Activated effector memory CD4-positive, alpha-beta T cell treated with anti-CD3 and anti-CD28 coated beads, Interleukin-2, amount 50 U/mL, for 16 hours (primary cell): Measurements from ENCODE around the gene MAPK8IP3.
"Not testable (repeated sequence)": the region's sequence is repeated elsewhere in the genome, so short reads cannot be mapped to it uniquely, and the experiment has no call there.

Experiments used
- DNase-seq: peaks from one replicate; pipeline ENCODE4 v3.0.0-alpha.2; 2020

MAPK8IP3 gene

GRCh38 chr16:1710811-1711507, 5.0 kb downstream of the MAPK8IP3 start:
- DNase-seq, result no peak

GRCh38 chr16:1712791-1713261, 6.8 kb downstream of the MAPK8IP3 start:
- no peak for DNase-seq

DNA sequence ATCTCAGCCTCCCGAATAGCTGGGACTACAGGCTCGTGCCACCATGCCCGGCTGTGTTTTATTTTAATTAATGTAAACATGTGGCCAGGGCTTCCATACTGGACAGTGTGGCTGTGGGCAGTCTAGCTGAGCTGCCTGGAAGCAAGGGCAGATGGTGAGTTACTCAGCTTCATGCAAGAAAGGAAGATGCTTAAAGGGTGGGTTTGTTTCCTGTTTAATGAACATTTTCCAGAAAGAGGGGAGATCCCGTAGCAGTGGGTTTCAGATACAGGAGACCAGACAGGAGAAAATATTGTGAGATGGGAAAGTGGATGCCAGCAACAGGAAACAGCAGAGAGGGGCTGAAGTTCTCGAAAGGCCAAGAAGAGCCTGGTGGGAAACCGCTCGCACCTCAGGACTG, 7.3 kb downstream of the MAPK8IP3 start:
- no peak for DNase-seq

DNA sequence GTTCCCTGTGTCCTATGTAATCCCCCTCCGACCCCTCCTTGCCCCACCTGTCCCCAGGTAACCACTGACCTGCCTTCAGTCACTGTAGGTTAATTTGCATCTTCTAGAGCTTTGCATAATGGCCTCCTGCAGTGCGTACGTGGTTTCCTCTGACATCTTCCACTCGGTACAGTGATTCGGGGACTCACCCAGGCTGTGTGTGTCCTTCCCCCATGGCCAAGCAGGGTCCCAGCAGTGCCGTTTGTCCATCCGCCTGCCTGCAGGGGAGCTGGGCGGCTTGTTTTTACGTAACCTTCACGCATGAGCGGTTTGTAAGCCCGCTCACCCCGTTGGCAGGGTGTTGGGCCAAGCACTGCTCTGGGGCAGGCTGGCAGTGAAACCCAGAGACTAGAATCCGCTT, 7.9 kb downstream of the MAPK8IP3 start:
- no peak for DNase-seq

- DNase-seq, result no peak
These were observed 9.2 kb downstream of the MAPK8IP3 start for GRCh38 chr16:1715220-1715619.

DNA sequence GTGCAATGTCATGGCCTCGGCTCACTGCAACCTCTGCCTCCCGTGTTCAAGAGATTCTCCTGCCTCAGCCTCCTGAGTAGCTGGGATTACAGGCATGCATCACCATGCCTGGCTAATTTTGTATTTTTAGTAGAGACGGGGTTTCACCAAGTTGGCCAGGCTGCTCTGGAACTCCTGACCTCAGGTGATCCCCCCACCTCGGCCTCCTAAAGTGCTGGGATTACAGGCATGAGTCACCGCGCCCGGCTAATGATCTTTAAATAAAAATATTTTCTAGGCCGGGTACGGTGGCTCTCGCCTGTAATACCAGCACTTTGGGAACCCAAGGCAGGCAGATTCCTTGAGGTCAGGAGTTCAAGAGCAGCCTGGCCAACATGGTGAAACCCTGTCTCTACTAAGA, 12.2 kb downstream of the MAPK8IP3 start:
- DNase-seq, result not testable (repeated sequence)

- DNase-seq, result not testable (repeated sequence)
These were observed 13.7 kb downstream of the MAPK8IP3 start for GRCh38 chr16:1719559-1720229.

GRCh38 chr16:1721372-1721771, 15.4 kb downstream of the MAPK8IP3 start:
- DNase-seq, result no peak

DNA sequence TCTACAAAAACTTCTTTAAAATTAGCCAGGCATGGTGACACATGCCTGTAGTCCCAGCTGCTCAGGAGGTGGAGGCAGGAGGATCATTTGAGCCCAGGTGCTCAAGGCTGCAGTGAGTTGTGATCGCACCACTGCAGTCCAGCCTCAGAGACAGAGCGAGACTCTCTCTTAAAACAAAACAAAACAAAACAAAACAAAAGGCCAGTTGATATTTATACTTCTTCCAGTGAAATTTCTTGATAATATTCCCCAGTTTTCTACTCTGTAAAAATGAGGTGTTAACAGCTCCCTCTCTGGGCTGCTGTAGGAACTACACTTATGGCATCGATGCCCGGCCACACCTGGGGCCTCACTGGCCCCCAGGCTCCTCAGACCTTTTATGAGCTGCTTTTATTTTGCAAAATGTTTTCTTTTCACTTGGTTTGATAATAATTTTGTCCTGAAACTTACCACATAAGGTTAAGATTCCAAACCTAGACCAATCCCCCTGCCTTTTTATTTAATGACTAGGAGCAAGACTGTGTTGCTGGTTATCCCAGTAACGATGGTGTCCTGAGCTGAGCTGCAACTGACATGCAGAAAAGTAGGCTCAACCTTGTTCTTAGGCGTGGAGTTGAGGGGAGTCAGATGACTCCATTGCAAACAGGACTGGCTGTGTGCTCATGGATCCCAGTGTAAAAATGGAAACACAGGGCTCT, 17.6 kb downstream of the MAPK8IP3 start:
- DNase-seq, result peak; percentile 75

DNA sequence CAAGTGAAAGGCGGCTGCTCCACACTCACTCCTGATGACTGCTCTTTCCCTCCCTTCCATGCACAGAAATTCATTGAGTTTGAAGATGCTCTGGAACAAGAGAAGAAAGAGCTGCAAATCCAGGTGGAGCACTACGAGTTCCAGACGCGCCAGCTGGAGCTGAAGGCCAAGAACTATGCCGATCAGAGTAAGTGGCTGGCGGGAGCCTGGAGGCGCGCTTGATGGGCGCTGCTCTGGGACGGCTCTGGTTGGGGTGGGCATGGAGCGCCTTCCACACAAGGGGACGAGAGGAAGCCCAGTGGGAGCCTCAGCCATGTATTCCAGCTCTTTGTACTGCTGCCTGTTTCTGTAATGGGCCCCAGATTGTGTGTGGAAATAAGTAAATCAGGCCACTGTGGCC, 18.5 kb downstream of the MAPK8IP3 start:
- DNase-seq, result no peak

- DNase-seq, result no peak
These were observed 20.9 kb downstream of the MAPK8IP3 start for GRCh38 chr16:1726661-1727502.

GRCh38 chr16:1727651-1728624, 21.9 kb downstream of the MAPK8IP3 start:
- no peak for DNase-seq

GRCh38 chr16:1729026-1729425, 23.0 kb downstream of the MAPK8IP3 start:
- DNase-seq, result no peak

- no peak for DNase-seq
These were observed 23.4 kb downstream of the MAPK8IP3 start for GRCh38 chr16:1729445-1729844.

DNA sequence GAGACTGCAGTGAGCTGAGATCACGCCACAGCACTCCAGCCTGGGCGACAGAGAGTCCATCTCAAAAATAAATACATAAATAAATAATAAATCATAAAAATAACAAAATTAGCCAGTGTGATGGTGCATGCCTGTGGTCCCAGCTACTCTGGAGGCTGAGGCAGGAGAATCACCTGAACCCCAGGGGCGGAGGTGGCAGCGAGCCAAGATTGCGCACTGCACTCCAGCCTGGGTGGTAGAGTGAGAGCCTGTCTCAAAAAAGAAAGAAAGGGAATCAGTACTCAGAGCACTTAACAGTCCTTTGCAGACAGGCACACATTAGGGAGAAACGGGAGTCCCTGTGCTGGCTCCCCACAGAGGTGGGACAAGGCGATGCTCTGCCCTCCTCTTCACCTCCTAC, 25.1 kb downstream of the MAPK8IP3 start:
- DNase-seq, result no peak

DNA sequence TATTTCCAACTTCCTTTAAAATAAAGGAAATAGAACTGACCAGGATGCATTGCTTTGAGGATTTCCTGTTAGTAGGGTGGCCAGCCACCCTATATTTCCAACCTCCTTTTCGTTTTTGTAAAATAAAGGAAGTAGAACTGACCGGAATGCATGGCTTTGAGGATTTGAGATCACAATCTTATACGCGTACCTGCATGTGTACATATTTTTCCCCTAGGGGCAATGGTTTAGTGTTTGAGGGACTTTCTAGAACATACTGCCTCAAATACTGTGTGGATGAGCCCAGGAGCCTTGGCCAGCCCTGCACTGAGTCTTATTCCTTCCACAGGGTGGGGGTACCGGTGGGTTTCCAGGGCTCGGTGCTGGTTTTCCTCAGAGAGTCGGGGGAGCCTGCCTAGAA, 25.6 kb downstream of the MAPK8IP3 start:
- no peak for DNase-seq

- no peak for DNase-seq
These were observed 26.1 kb downstream of the MAPK8IP3 start for GRCh38 chr16:1732071-1732470.

DNA sequence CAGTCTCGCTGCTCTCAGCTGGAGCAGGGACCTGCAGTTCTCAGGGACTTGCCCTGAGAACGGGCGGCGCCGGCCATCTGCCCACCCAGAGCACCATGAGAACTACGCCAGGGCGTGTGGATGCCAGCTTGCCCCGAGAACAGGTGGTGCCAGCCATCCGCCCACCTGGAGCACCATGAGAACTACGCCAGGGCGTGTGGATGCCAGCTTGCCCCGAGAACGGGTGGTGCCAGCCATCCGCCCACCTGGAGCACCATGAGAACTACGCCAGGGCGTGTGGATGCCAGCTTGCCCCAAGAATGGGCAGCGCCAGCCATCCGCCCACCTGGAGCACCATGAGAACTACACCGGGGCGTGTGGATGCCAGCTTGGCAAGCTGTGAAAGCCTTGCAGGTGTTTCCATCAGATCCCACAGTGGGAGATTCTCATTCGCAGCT, 26.6 kb downstream of the MAPK8IP3 start:
- DNase-seq, result not testable (repeated sequence)

DNA sequence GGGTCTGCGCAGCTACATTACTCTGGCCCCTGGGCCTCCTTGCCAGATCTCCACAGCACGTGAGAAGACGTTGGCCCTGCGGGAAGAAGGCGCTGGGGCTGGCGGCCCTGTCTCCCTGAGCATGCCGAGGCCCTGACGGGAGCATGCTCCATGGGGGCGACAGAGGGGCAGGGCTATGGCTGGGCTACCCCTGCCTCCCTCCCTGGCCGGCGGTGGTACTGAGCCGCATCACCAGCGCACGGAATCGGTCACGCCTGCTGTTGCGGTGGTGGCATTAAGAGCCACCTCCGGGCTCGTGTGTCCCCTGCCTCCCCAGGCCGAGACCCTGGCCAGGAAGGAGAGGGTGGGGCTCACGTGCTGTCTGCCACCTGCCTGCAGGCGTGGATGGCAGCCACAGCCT, 28.1 kb downstream of the MAPK8IP3 start:
- DNase-seq, result no peak

DNA sequence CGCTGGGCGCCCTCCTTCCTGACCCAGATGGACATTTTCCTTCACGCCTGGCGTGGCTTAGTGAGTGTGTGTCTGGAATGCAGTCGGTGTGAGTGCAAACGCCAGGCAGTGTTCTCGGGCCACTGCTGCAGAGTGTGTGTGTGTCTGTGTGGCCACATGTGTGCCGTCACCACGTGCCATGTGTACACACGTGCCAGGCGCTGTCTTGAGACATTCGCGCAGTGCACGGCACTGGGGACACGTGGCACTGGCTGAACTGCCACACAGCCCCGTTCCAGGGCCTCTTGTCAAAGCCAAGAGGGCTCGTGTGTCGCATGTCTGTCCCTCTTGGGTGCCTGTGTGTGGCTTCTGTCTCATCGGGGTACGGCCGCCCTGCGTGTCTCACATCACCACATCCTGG, 28.8 kb downstream of the MAPK8IP3 start:
- no peak for DNase-seq

- DNase-seq, result no peak
These were observed 34.2 kb downstream of the MAPK8IP3 start for GRCh38 chr16:1740234-1740633.
